ENCODE measurements around the gene CA9.

DNA sequence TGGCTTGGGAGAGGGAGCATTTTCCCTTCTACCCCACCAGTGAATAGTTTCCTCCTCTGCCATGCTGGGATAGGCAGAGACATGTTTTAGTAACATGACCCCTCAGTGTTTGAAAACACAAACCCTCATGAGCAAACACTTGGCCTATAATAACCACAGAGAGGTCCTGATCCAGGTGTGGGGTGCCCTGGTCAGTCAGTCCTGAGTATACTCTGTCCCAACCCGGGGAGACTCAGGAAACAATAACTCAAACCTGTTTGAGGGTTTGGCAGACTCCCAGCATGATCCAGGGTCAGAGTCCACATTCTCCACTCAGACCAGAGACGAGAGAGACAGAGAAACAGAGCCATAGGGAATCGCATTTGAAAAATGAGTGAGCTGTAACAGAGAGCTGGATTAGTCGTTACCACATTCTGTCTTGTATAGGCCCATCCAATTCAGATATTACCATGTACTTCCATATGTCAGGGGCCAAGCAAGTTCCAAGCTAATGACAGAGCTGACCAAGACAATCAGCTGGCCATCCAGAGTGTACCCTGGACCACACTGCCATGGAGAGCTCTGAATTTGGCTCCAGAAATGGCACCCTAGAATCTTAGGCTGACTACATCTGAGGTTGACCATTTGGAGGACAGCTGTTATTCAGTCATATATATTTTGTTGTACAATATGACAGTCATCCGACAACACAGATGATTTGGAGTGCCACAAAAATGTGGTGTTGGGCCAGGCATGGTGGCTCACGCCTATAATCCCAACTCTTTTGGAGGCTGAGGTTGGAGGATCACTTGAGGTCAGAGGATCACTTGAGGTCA, 4.2 kb upstream of the CA9 start:
- TF ChIP-seq EZH2 (IDR thresholded peaks at IDR 0.05; ENCODE audit: borderline replicate concordance, low read depth, low read length, severe bottlenecking) = no peak
- TF ChIP-seq, protein P1, sequence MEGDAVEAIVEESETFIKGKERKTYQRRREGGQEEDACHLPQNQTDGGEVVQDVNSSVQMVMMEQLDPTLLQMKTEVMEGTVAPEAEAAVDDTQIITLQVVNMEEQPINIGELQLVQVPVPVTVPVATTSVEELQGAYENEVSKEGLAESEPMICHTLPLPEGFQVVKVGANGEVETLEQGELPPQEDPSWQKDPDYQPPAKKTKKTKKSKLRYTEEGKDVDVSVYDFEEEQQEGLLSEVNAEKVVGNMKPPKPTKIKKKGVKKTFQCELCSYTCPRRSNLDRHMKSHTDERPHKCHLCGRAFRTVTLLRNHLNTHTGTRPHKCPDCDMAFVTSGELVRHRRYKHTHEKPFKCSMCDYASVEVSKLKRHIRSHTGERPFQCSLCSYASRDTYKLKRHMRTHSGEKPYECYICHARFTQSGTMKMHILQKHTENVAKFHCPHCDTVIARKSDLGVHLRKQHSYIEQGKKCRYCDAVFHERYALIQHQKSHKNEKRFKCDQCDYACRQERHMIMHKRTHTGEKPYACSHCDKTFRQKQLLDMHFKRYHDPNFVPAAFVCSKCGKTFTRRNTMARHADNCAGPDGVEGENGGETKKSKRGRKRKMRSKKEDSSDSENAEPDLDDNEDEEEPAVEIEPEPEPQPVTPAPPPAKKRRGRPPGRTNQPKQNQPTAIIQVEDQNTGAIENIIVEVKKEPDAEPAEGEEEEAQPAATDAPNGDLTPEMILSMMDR (IDR thresholded peaks at IDR 0.05; ENCODE audit: borderline replicate concordance, extremely low read depth, low read length, poor library complexity, severe bottlenecking) = no peak
